ENCODE data around the gene RTL9.

DNA sequence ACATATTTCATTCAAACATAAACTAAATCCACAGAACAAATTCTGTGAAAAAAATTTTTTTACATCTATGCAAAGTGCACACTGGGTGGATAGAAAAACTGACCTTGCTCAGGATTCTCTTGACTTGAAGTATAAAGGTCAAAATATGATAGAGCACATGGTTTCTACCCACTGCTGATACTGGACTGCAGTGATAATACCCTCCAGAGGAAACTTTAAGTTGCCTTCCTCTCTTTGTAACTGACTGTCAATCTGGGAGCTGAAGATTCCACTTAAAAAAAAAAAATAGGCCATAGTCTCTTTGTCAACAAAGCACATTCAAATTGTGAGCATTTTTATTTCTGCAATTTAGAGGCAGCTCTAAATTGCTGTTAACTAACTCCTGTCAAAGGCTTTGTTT lies 37.6 kb upstream of the RTL9 start:
- TF ChIP-seq, protein P1, sequence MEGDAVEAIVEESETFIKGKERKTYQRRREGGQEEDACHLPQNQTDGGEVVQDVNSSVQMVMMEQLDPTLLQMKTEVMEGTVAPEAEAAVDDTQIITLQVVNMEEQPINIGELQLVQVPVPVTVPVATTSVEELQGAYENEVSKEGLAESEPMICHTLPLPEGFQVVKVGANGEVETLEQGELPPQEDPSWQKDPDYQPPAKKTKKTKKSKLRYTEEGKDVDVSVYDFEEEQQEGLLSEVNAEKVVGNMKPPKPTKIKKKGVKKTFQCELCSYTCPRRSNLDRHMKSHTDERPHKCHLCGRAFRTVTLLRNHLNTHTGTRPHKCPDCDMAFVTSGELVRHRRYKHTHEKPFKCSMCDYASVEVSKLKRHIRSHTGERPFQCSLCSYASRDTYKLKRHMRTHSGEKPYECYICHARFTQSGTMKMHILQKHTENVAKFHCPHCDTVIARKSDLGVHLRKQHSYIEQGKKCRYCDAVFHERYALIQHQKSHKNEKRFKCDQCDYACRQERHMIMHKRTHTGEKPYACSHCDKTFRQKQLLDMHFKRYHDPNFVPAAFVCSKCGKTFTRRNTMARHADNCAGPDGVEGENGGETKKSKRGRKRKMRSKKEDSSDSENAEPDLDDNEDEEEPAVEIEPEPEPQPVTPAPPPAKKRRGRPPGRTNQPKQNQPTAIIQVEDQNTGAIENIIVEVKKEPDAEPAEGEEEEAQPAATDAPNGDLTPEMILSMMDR (IDR thresholded peaks at IDR 0.05; ENCODE audit: extremely low read depth in 1 of 2, insufficient read depth in 1 of 2, low read depth in 1 of 2, low read length in 2 of 2) = no peak
- TF ChIP-seq JUN (IDR thresholded peaks at IDR 0.05; ENCODE audit: borderline replicate concordance, insufficient read depth, insufficient read length, low read depth) (no peak), EZH2 (IDR thresholded peaks at IDR 0.05; ENCODE audit: borderline replicate concordance, low read depth, low read length, severe bottlenecking) (no peak)
